SK-MEL-5 (cell line): ENCODE measurements around the gene TSC22D4. TPM values are rescaled to one million over a fixed set of nuclear protein-coding genes. Genes with fewer than 3 reads are reported as not detected.
A peak's percentile ranks its signal among the peaks of the same experiment; 100 is the strongest.
"Not testable (repeated sequence)": the region's sequence is repeated elsewhere in the genome, so short reads cannot be mapped to it uniquely, and the experiment has no call there.

Experiments used
- DNase-seq: peaks from one replicate; pipeline ENCODE4 v3.0.0-alpha.2; 2016; ENCODE audit warnings: low read depth, low spot score
- in situ Hi-C: cut with HindIII; loops from 2 replicates; pipeline ENCODE4 v1.10.0; 2016; ENCODE audit warnings: low sequenced_read_pairs, high pct_unique_total_duplicates, low pct_unique_long_range_greater_than_20kb
- total RNA-seq: library from RNA; depleted of rRNA; stranded (reverse); fragments of >200 nt; shearing (Covaris generic); gene quantifications from 2 replicates; pipeline ENCODE4 v1.2.3, GENCODE V29; 2014

TSC22D4 gene
- total RNA-seq, 1 experiment from 2014 or later: 64.3 TPM

- in situ Hi-C loops, DNase-seq: not testable (repeated sequence)
Measured at GRCh38 chr7:100504031-100504430, 25.0 kb upstream of the TSC22D4 start.

- DNase-seq, in situ Hi-C loops: not testable (repeated sequence)
Measured at GRCh38 chr7:100500743-100501142, 21.7 kb upstream of the TSC22D4 start.

GRCh38 chr7:100496509-100496908 lies 17.5 kb upstream of the TSC22D4 start:
- no peak for DNase-seq
- in situ Hi-C loops: no loop called here

- in situ Hi-C loops: no loop called here
- no peak for DNase-seq
Measured at GRCh38 chr7:100493476-100494264, 14.7 kb upstream of the TSC22D4 start.

GRCh38 chr7:100492738-100493475 lies 13.9 kb upstream of the TSC22D4 start:
- DNase-seq: no peak
- in situ Hi-C loops: no loop called here

GRCh38 chr7:100491192-100491578 lies 12.2 kb upstream of the TSC22D4 start:
- DNase-seq: no peak
- in situ Hi-C loops: no loop called here

GRCh38 chr7:100490483-100491191 lies 11.6 kb upstream of the TSC22D4 start:
- DNase-seq: no peak
- in situ Hi-C loops: no loop called here

- in situ Hi-C loops: no loop called here
- peak; percentile 78 for DNase-seq
Measured at GRCh38 chr7:100489824-100490223, 10.8 kb upstream of the TSC22D4 start.

GRCh38 chr7:100489121-100489520 lies 10.1 kb upstream of the TSC22D4 start:
- in situ Hi-C loops: no loop called here
- DNase-seq: no peak

GRCh38 chr7:100488333-100489095 lies 9.5 kb upstream of the TSC22D4 start:
- in situ Hi-C loops: no loop called here
- no peak for DNase-seq

- peak; percentile 64 for DNase-seq
Measured at GRCh38 chr7:100486753-100487446, 7.9 kb upstream of the TSC22D4 start.

GRCh38 chr7:100486111-100486636 lies 7.2 kb upstream of the TSC22D4 start:
- in situ Hi-C loops: no loop called here
- DNase-seq: no peak

More at GRCh38 chr7:100486753-100487446, 7.9 kb upstream of the TSC22D4 start:
- in situ Hi-C loops: no loop called here

GRCh38 chr7:100485471-100485876 lies 6.5 kb upstream of the TSC22D4 start:
- no peak for DNase-seq
- in situ Hi-C loops: no loop called here

- in situ Hi-C loops: no loop called here
- no peak for DNase-seq
Measured at GRCh38 chr7:100484673-100485045, 5.6 kb upstream of the TSC22D4 start.

GRCh38 chr7:100483722-100484672 lies 5.0 kb upstream of the TSC22D4 start, which contains the start of gene NYAP1:
NYAP1 (plus strand) TSS chr7:100483927; CDS start chr7:100485312, 1,385 bp downstream.
- in situ Hi-C loops: no loop called here

More at GRCh38 chr7:100483722-100484672, 5.0 kb upstream of the TSC22D4 start, which contains the start of gene NYAP1:
- DNase-seq: peak; percentile 74
